GM19099 (cell line): ENCODE measurements around the gene PHB1.

Source experiments
- POLR2A ChIP-seq: IDR thresholded peaks from 3 replicates; pipeline ENCODE4 v1.6.1; 2011; ENCODE audit warnings: low read depth; ENCODE audit not compliant: insufficient read length; ENCODE audit errors: extremely low read depth

PHB1 gene

GRCh38 chr17:49414622-49415350 lies at the start of gene PHB1:
TSS of gene PHB1 (minus strand) at chr17:49414882. CDS start at chr17:49413264, 1,618 bp downstream.
- peak; percentile 69 for TF ChIP-seq POLR2A

- no peak for TF ChIP-seq POLR2A
These were observed 49.4 kb upstream of the PHB1 start for GRCh38 chr17:49464049-49464448.

- TF ChIP-seq POLR2A = no peak
These were observed 46.9 kb upstream of the PHB1 start for GRCh38 chr17:49461580-49461979.

DNA sequence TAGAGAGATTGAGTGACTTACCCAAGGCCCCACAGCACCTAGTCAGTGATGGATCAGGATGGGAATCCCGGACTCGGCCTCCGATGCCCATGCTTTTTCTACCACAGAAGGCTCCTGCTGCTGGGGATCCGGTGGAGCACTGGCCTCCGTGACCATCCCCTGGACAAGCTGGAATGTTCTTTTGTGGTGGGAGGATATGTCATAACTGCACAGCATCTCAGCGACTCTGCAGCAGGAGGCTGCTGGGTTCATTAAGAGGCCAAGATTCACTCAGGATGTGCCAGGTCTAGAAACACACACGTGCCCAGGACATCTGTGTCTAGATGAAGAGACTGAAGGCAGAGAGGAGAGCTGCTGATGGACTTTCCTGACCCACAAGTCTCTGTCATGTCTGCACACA lies 45.7 kb upstream of the PHB1 start:
- no peak for TF ChIP-seq POLR2A

- no peak for TF ChIP-seq POLR2A
These were observed 44.8 kb upstream of the PHB1 start for GRCh38 chr17:49459401-49459984.

DNA sequence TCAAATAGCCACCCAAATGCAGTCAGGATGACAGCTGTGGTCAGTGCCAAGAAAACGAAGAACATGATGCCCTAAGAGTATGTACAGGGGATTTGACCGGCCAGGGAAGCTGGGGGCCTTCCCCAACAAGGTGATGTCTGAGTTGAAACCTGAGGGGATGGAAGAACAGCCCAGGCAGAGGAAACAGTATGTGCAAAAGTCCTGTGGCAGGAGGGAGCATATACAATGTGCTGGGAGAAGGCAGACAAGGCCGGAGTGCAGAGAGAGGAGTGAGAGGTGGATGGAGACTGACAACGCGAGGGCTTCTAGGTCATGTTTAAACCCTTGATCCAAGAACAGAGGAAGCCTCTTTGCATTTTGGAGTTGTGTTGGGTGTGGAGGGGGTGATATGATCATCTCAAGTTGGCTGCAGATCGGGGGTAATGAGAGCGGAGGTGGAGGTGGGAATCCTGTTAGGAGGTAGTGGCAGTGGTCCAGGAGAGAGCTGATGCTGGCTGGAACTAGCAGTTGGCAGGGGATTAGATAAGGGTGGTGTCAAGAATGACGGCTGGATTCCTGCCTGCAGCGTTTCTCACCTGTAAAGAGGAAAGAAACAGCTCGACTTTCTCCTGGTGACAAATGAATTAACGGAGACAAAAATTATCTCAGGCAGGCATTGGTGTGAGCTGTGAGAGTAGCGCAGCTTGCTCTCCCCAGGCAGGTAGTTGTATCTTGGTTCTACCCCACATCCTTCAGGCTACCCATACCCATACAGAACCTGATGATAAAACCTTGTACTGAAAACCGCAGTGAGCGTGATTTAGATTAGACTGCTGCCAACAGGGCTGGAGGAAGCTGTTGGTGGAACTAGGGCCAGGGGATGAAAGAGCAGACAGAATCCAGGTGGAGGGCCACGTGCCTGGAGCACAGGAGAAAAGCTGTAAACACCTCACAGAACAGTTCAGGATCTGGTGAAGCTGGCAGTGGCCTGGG lies 43.2 kb upstream of the PHB1 start:
- no peak for TF ChIP-seq POLR2A

- no peak for TF ChIP-seq POLR2A
These were observed 41.7 kb upstream of the PHB1 start for GRCh38 chr17:49456183-49456965.

GRCh38 chr17:49455272-49455861 lies 40.7 kb upstream of the PHB1 start:
- TF ChIP-seq POLR2A = no peak

- no peak for TF ChIP-seq POLR2A
These were observed 39.4 kb upstream of the PHB1 start for GRCh38 chr17:49454050-49454449.

GRCh38 chr17:49452661-49453060 lies 38.0 kb upstream of the PHB1 start:
- no peak for TF ChIP-seq POLR2A

- no peak for TF ChIP-seq POLR2A
These were observed 37.5 kb upstream of the PHB1 start for GRCh38 chr17:49452201-49452600.

DNA sequence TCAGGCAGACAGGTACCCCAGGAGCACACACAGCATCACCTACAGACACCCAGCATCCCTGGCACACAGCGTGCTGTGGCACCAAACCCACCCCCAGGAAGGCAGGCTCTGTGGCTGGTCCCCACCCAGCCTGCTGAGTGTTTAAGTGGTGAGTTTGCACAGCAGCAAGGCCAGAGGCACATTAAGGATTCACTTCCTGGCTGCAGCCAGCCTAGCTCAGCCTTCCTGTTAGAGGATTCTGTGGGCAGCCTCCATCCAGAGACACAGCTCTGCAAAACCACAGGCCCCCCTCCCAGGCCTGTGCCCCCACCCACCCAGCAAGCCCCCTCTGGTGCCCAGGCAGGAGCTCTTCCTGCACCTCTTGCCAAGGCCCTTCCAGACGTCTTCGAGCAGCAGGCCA lies 36.1 kb upstream of the PHB1 start:
- TF ChIP-seq POLR2A = no peak

GRCh38 chr17:49450181-49450580 lies 35.5 kb upstream of the PHB1 start:
- TF ChIP-seq POLR2A = no peak

DNA sequence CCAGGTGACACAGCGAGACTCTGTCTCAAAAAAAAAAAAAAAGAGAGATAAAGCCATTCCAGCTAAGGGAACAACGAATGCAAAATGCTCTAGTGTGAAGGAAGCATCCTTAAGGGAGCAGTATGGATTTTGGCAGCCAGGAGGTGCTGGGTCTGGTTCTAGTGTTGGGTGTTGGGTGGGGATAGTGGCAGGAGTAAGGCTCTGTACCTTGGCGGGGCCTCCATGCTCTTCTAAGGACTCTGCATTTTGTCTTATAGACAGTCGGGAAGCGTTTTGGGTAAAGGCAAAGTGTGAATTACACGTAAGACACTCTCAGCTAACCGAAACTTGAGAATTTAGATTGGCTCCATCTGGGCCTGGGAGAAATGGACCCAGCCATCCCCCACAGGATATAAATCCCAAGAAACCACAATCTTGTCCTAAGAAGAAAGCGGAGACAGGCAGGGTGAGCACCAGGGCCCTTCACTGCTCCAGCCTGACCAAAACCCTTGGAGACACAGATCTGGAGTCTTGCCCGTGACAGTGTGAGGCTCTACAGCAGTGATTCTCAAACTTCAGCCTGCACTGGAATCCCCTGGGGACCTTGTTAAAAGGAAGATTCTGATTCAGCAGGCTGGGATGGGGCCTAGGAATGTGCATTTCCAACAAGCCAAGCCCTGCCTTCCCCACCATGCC lies 33.1 kb upstream of the PHB1 start:
- TF ChIP-seq POLR2A = no peak
